Measurements from ENCODE around the gene NTMT1.

NTMT1 gene

DNA sequence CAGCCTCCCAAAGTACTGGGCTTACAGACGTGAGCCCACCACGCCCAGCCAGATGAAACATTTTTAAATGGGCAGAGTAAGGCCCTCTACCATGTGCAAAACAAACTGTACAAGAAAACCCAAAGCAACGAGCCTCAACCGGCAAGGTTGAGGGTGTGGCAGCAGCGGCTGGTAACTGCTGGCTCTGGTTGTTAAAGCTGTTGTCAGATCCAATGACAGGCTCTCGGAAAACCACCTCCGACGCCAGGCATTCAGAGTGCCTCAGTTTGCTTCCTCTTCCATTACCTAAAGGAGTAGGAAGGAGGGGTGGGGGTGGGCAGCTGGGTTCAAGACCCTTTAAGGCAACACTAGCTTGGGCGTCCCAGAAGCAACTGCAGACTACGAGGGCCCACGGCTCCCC lies 18.4 kb downstream of the NTMT1 start:
- TF ChIP-seq EZH2phosphoT487 (IDR thresholded peaks at IDR 0.05; ENCODE audit: low read depth) (no peak), CTCF (IDR thresholded peaks at IDR 0.05; ENCODE audit: low read depth, low read length) (no peak)
- Histone ChIP-seq H3K27me3 (ENCODE audit: low read depth, low read length) (no peaks in the 10 kb centered on the region), H4K20me1 (ENCODE audit: insufficient read depth, low read length) (0 out of 2 replicates have a peak, but pooled peaks cover 3% of the 10 kb centered on the region), H3K4me2 (ENCODE audit: low read length) (no peak overlapping the region), H3K36me3 (replicated peaks; ENCODE audit: low read depth, low read length) (no peaks in the 10 kb centered on the region), H2AFZ (ENCODE audit: low read depth, low read length) (no peak overlapping the region), H3K79me2 (ENCODE audit: low read length) (peaks cover 23% of the 10 kb centered on the region), H3K4me1 (ENCODE audit: low read length) (peaks cover 13% of the 10 kb centered on the region), H3K4me3 (ENCODE audit: low read length) (no peak overlapping the region), H3K27ac (ENCODE audit: low read length) (no peak overlapping the region), H3K9me3 (ENCODE audit: insufficient read depth, low read length) (no peaks in the 10 kb centered on the region), H3K9ac (ENCODE audit: low read length) (no peak overlapping the region)

DNA sequence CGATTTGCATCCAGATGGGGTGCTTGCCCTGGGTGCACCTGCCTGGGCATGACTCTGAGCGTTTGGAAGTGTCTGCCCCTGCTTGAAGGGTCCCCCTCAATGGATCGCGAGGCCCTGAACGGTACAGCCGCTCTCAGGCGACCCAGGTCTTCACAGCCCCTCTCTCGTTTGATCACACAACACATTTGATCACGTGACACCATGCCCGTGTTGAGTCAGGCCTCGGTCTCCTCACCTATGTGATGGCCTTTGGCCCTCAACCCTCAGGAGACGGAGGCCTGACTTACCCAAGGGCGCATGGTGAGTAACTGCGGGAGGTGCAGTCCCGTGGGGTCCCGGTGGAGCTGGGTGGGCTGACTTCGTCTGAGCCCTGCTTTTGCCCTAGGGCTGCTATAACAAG lies 18.9 kb downstream of the NTMT1 start:
- H3K27me3 ChIP-seq (ENCODE audit: low read depth, low read length), result no peaks in the 10 kb centered on the region

GRCh38 chr9:129646252-129646651 lies 20.3 kb downstream of the NTMT1 start:
- H3K4me1 ChIP-seq (ENCODE audit: low read length), result 0 out of 2 replicates have a peak, but pooled peaks cover under 1% of the 10 kb centered on the region
- no peak for TF ChIP-seq CTCF (IDR thresholded peaks at IDR 0.05; ENCODE audit: low read depth, low read length)
- no peak for TF ChIP-seq EZH2phosphoT487 (IDR thresholded peaks at IDR 0.05; ENCODE audit: low read depth)
- no peak overlapping the region for H3K9ac ChIP-seq (ENCODE audit: low read length)
- no peak overlapping the region for H3K4me2 ChIP-seq (ENCODE audit: low read length)
- no peaks in the 10 kb centered on the region for H4K20me1 ChIP-seq (ENCODE audit: insufficient read depth, low read length)
- H2AFZ ChIP-seq (ENCODE audit: low read depth, low read length), result no peak overlapping the region
- H3K36me3 ChIP-seq (replicated peaks; ENCODE audit: low read depth, low read length), result no peaks in the 10 kb centered on the region
- no peak overlapping the region for H3K4me3 ChIP-seq (ENCODE audit: low read length)
- no peaks in the 10 kb centered on the region for H3K9me3 ChIP-seq (ENCODE audit: insufficient read depth, low read length)
- H3K27ac ChIP-seq (ENCODE audit: low read length), result no peak overlapping the region
- H3K79me2 ChIP-seq (ENCODE audit: low read length), result peaks cover 7% of the 10 kb centered on the region
- no peaks in the 10 kb centered on the region for H3K27me3 ChIP-seq (ENCODE audit: low read depth, low read length)

More for the DNA sequence above, 18.9 kb downstream of the NTMT1 start:
- H3K4me1 ChIP-seq (ENCODE audit: low read length), result peaks cover 13% of the 10 kb centered on the region
- H2AFZ ChIP-seq (ENCODE audit: low read depth, low read length), result no peak overlapping the region
- no peak overlapping the region for H3K4me3 ChIP-seq (ENCODE audit: low read length)
- TF ChIP-seq CTCF (IDR thresholded peaks at IDR 0.05; ENCODE audit: low read depth, low read length), result no peak
- no peaks in the 10 kb centered on the region for H3K9me3 ChIP-seq (ENCODE audit: insufficient read depth, low read length)
- no peak overlapping the region for H3K9ac ChIP-seq (ENCODE audit: low read length)
- H3K79me2 ChIP-seq (ENCODE audit: low read length), result peaks cover 21% of the 10 kb centered on the region
- no peak overlapping the region for H3K4me2 ChIP-seq (ENCODE audit: low read length)
- H3K27ac ChIP-seq (ENCODE audit: low read length), result no peak overlapping the region
- 0 out of 2 replicates have a peak, but pooled peaks cover 3% of the 10 kb centered on the region for H4K20me1 ChIP-seq (ENCODE audit: insufficient read depth, low read length)
- H3K36me3 ChIP-seq (replicated peaks; ENCODE audit: low read depth, low read length), result no peaks in the 10 kb centered on the region

DNA sequence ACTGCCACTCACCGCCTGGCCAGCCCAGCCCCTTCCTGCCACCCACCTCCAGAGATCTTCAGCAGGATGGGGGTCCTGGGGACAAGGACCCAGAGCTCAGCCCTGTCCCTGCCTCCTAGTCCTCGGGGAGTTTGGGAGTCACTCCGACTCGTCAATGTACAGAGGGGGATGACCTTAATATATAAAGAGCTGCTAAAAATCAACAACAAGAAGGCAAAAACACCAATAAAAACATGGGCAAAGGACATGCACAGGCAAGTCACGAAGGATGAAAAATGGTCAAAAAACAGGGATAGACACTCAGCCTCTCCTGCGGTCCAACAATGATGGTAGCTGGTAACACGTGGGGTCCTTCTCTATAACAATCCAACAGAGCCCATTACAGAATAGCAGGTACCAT lies 20.7 kb downstream of the NTMT1 start:
- H2AFZ ChIP-seq (ENCODE audit: low read depth, low read length), result no peak overlapping the region
- no peaks in the 10 kb centered on the region for H3K27me3 ChIP-seq (ENCODE audit: low read depth, low read length)
- TF ChIP-seq EZH2phosphoT487 (IDR thresholded peaks at IDR 0.05; ENCODE audit: low read depth), result no peak
- no peak for TF ChIP-seq CTCF (IDR thresholded peaks at IDR 0.05; ENCODE audit: low read depth, low read length)
- no peaks in the 10 kb centered on the region for H3K36me3 ChIP-seq (replicated peaks; ENCODE audit: low read depth, low read length)
- H3K79me2 ChIP-seq (ENCODE audit: low read length), result peaks cover 3% of the 10 kb centered on the region
- H3K9ac ChIP-seq (ENCODE audit: low read length), result no peak overlapping the region
- H3K4me3 ChIP-seq (ENCODE audit: low read length), result no peak overlapping the region
- no peak overlapping the region for H3K4me2 ChIP-seq (ENCODE audit: low read length)
- H4K20me1 ChIP-seq (ENCODE audit: insufficient read depth, low read length), result no peaks in the 10 kb centered on the region
- no peaks in the 10 kb centered on the region for H3K4me1 ChIP-seq (ENCODE audit: low read length)
- no peak overlapping the region for H3K27ac ChIP-seq (ENCODE audit: low read length)
- no peaks in the 10 kb centered on the region for H3K9me3 ChIP-seq (ENCODE audit: insufficient read depth, low read length)
